Measurements from ENCODE around the gene ANO2.

- no peak for TF ChIP-seq POLR2A (IDR thresholded peaks at IDR 0.05; ENCODE audit: low read length)
- TF ChIP-seq GATA1 (IDR thresholded peaks at IDR 0.05; ENCODE audit: low read depth, low read length) = no peak
Observed at GRCh38 chr12:5907807-5908206, 37.3 kb downstream of the ANO2 start.
